ENCODE results near the gene IKBKE.

IKBKE gene

DNA sequence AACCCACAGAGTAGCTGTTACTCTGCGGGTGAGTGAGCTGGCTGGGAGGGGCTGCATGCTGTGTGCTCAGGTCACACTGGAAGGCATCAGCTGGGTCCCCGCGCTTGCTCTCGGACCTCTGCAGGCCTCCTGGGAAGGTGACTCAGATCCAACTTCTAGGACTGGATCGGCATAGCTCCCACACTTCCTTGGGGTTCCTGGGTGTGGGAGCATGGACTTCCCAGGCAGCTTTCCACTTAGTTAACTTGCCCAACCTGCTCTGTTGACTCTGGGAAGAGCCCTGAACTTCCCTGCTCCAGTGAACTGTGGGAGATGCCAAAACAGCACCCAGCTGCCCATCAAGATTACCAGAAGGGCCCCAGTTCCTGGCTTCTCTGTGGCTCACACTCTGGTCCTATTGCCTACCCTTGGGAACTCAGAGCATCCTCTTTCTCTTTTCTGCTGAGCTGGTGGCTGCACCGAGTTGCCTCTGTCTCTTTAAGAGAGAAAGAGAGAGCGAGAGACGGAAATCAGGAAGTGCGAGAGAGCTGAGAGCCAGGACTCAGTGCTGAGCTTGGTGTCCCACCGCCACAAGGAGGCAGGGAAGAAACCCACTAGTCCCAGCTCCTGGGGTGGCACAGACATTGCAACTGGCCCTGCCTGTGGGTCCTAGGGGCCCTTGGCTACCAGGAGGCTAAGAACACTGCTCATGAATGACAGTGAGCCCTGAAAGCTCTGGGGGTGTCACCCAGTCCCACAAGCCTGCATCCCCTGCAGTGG is at the start of gene IKBKE:
TSS of gene IKBKE (plus strand) at position 544 of the 759 bp plus-strand sequence. CDS start 2,752 bp downstream, outside the sequence.
- no peak for DNase-seq (ENCODE audit: low read depth, low spot score)

DNA sequence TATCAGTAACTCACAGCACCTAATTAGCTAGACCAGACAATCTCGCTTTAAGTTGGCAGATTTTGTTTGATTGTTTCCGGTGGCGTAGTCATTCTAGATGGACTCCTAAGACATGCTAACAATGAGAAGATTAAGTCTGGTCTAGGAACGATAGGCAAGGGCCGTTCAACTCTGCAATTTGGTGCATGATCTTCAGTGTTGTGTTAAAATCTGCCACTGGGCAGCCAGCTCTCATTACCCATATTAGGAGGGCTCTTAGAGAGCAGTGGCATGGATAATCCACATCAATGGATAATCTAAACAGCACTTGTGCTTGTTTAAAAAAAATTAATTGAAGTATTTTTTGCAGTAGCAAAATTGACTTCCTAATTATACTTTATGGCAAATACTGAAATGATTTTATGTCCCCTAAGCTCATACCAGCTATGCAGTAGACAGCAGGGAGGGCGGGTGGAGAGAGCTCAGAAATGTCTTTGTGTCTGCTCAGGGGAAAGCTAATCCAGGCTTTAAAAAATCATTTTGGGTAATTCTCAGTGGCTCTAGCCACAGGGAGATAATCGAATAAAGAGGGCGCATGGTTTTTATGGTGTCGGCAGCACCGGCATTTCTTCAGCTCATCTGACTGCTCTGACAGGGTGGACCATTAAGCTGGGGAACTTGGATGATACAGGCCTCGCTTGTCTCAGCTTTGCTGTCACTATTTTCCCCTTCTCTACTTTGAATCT is 48.5 kb upstream of the IKBKE start:
- DNase-seq (ENCODE audit: low read depth, low spot score): no peak

DNA sequence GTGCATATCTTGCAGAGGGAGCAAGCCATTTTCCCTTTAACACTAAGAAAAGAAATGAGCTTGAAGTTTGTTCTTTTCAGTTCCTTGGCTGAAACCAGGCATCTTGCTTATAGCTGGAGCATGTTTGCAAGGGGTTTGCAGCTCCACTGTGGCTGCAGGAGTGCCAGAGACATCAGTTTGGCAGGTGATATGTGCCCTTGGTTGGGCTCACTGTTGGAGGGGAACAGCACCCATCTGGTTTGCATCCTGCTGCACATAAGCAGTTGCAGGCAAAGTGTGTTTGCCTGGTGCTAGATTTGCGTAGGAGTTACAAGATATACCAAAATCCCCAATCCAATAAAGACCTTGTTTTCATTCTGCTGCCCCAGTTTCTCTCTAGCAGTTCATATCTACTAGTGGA is 47.8 kb upstream of the IKBKE start:
- no peak for DNase-seq (ENCODE audit: low read depth, low spot score)

DNA sequence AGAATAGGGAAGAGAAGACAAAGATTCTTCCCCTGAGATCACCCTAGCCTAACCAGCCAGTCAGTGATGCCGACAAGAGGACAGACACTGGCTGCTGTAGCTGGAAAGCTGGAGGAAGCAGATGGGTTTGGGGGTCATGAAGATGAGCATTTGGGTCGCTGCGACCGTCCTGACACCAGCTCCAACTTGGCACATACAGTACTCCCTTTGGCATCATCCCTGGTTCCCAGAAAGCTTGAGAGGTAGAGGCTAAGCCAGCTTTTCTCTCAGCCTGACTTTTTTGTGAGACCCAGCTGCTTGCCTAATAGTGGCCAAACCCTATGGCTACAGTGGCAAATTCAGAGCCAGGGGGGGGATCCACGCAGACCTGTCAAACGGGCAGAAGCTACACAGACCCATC is 43.0 kb upstream of the IKBKE start:
- no peak for DNase-seq (ENCODE audit: low read depth, low spot score)

DNA sequence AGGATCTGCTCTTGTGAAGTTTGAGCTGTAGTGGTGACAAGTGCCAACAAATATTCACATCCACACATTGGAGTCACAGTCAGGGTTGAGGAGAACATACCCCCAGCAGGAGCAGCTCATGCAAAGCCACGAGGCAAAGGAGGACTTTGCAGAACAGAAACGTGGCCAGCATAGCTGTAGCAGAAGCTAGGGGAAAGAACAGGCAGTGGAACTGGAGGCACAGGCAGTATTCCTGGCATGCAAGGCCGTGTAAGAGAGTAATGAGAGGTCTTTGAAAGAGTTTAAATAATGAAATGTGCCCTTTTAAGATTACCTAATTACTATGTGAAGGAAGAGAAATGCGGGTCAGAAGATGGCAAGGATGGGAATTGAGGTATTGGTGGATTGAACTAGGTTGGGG is 40.9 kb upstream of the IKBKE start:
- DNase-seq (ENCODE audit: low read depth, low spot score): no peak

DNA sequence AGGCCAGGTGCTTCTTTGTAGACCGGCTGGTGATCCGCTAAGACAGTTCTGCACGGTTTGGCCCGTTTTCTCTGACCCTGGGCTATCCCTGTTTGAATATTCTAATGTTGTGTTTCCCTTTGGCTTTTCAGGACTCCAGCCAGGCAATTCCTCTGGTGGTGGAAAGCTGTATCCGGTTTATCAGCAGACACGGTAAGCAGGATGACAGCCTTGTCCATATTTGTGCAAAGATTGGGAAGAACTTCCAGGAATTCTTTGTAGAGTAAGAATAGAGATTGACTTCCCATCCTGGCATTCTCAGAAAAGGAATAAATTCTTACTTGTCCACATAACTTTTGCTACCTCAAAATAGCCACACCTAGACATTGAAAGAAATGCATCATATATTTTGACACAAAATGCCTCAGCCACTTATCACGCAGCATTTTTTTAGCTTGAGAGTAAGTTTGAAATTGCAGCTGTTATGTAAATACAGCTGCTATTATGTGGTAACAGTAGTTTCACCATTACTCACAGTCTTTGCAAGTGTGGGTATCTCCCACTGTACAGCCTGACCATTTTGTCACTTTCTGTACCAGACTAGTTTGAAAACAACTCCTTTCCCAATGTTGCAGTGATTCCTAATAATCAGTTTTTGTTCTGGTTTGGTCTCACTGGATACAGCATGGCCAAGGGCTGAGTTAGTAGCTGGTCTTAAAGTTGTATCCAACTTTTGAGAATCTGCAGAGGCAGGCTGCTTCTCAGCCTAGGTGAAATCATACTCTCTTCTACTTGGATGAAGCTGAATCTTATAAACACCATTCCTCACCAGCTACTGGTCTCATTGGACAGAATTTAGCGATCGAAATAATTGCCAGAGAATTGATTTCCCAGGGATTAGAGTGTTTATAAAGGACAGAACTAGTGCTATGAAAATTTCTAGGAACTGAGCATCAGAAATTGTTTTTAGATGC is 40.0 kb upstream of the IKBKE start:
- DNase-seq (ENCODE audit: low read depth, low spot score): no peak

DNA sequence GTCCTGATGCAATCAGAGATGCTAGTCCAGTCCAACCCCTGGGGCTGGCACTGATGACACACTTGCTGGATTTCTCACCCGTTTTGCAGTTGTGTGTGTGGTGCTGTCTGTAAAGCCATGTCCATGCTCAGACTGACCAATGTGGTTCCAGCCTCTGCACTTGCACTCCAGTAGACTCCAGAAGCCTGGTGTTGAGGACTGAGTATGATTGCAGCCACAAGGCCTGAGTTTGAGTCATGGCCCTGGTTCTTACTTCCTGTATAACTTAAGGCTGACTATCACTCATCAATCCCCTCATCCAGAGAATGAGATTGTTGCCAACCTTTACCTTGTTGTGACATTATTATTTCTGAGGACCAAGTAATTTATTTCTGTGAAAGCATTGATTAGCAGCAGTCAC is 34.8 kb upstream of the IKBKE start:
- no peak for DNase-seq (ENCODE audit: low read depth, low spot score)

DNA sequence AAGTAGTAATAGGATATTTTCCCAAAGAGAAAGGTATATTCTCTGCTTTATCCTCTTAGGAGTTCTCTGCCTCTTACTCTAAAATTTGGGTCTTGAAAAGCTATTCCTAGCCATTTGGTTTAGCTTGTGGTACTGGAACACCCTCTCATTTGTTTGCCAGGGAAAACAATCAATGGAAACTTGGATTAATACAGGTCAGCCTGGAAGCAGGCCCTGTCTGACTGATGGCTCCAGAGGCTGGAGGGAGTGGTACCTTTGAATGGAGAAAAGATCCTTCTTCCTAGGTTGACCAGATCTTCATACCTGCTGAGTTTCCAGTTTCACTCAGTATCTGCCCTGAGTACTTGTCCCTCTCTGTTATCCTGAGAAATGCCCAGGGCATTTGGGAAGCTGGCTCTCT is 31.7 kb upstream of the IKBKE start:
- DNase-seq (ENCODE audit: low read depth, low spot score): no peak

DNA sequence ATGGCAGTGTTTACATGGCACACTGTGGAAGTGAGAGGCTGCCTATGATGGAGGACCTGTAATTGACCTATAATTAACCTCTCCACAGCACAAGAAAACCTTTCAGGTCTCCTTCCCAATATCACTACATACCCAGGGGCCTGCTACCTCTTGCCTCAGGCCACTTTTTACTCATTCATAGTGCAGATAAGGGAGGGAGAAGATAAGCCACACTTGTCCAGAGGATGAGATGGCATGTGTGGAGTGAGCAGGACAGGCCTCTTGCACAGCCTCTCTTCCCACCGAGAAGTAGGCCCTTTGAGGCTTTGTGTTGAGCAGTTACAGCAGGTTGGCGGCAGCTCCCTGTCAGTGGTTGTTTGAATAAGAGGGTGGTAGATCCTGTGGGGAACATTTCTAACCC is 31.1 kb upstream of the IKBKE start:
- DNase-seq (ENCODE audit: low read depth, low spot score): no peak

DNA sequence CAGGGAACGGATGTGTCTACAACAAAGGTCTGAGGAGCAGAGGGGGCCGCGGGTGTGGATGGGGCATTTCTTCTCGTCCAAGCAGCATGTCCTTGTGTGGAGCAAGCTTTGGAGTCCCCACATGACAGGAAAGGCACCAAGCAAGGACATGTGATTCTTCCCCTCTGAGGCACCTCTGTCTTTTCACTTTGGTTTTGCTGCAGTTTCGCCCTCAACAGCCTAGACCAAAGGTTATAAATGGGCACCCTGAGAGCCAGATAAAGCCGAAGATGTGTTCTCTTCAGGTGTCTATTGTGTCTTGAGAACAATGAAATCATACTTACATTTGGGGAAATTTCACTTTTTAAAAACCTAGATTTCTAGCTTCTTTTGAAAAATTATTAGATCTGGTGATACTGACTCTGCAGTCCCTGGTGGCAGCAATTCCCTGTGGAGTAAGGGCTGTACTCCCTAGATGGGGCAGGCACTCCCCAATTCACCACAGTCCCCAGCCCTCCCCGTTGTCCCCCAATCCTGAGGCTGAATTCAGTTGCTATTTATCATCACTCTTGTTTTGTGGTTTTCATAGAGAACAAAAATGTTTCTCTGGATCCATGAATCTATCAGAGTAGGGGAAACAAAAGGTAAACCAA is 28.8 kb upstream of the IKBKE start:
- no peak for DNase-seq (ENCODE audit: low read depth, low spot score)

DNA sequence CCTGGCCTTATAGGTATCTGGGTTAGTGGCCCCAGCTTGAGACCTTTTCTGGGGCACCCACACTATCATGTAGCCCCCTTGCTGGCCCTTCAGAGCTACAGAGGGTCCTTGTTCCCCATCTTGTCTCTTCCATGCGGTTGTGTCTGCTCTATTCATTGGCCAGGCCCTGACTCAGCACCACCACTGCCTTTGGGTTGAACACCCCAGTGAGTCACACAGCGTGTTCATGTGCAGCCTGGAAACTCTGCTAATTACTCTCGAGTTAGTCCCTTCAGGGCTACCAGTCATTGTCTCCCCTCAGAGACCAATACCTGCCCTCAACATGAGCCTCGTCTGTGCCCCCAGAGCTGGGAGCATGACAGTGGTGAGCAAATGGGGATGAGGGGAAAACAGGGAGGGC is 28.2 kb upstream of the IKBKE start:
- DNase-seq (ENCODE audit: low read depth, low spot score): no peak

DNA sequence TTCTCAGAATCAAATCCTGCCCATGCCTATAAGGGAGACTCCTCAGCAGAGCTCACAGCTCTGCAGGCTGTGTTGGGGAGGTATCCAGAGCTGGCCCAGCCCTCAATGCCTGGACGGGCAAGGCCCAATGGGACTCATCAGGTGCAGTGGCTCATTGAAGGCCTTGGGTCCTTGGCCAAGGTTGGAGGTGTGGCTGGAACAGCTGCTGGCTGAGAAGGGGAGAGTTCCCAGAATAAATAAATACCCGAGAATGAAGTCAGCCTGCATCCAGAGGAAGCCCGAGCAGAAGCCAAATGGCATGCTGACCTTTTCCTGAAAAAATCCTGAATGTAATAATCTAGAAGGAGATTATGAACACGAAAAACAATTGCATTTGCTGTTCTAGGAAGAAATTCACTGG is 25.2 kb upstream of the IKBKE start:
- DNase-seq (ENCODE audit: low read depth, low spot score): no peak

DNA sequence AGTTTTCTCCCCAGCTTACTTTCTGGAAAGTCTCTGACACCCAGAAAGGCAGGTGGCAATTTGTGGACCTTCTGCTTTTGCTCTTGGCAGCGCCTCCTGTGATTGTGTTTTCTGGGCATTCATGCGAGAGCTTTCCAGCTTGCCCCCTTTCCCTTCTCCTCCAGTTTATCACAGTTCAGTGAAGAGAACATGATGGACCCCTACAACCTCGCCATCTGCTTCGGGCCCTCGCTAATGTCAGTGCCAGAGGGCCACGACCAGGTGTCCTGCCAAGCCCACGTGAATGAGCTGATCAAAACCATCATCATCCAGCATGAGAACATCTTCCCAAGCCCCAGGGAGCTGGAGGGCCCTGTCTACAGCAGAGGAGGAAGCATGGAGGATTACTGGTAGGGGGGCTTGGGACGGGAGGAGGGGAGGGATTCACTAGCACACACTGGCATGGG is 24.3 kb upstream of the IKBKE start:
- DNase-seq (ENCODE audit: low read depth, low spot score): no peak

DNA sequence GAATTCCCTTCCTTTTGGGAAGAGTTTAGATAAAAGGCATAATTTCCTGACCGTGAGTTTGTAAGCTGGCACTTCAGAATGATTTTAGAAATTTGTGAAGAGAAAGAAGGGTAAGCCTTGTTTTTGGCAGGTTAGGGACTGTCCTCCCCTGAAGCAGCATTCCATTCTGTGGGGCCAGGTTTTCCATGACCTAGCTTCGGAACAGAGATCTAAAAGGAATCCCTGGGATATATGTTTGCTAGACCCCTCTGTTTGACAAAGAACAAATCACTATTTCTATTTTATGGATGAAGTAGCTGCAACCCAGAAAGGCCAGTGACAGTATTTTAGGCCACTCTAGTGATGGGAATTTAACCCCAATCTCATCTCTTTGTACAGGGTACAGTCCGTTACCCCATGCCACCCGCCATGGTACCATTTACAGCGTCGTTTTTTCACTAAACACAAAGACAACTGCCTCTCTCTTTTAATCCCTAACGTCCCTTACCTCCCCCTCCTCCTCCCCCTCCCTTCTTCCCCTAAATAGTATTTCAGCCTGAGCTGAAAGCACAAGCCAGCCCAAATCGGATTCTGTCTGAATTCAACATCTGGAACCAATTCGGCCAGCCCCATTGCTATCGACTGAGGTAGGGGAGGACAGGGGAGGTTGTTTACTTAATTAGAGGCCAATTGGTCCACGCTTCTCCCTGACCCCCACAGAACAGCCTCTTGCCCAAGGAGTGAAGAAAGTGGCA is 23.4 kb upstream of the IKBKE start:
- DNase-seq (ENCODE audit: low read depth, low spot score): no peak

DNA sequence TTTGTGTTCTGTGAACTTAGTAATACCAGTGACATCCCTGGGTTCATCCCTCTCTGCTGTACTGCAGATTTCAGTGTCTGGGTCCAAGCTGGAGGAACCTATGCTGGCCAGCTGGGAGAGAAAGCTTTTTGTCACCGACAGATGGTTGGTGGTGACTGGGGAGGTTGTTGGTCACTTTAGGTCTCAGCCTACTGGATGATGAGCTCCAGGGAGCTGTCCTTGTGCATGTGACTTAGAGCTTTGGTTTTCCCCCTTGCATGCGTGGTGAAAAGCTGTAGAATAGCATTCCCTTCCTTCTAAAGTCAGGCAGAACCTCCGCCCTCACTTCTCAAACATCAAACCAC is 22.9 kb upstream of the IKBKE start:
- DNase-seq (ENCODE audit: low read depth, low spot score): no peak

DNA sequence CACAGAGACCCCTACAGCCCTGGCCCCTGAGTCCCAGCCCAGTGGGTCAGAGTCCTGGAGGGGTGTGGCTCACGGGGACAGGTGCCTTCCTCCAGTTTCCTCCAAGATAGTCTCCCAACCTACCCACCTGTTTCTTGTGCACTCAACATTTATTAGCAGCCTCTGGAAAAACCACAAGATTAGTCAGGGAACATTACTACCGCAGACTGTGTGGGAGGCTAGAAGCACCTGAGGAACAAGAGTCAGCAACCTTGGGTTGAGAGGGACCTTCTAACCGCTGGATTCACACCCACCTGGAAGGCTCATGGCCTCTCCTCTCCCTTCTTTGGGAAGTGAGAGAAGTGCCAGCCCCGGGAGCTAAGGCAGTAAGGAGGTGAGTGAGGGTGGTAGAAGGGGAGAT is 22.5 kb upstream of the IKBKE start:
- DNase-seq (ENCODE audit: low read depth, low spot score): no peak

DNA sequence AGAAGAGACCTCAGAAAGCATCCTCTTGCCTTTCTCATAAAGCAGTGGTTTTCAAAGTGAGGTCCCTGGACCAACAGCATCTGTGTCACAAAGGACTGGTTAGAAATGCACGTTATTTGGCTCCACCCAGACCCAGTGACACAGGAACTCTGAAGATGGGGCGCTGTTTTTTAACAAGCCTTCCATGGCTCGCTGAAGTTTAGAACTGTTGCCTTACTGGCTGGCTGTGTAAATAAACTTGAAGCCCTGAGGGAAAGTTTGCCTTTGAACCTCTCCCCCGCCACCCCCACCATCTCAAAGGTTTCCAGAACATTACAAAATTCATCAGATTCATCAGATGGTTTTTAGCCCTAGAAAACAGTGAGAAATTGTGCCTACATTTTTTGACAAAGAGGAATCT is 21.8 kb upstream of the IKBKE start:
- DNase-seq (ENCODE audit: low read depth, low spot score): no peak

DNA sequence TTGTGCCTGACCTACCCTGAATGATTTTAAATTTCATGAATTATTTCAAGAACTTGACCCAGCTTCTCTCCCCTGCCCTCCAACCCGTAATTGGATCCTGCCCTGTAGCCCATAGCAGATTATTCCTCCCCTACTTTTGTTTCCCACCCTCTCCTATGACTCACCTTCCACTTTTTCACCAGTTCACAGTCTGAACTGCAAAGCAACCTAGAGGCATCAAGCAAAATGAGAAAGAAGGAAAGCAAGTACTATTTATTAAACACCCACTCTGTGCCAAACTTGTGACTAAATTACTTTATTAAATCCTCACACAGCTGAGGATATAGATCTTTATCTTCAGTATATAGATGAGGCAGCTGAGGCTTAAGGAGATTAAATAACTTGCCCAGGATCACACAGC is 20.7 kb upstream of the IKBKE start:
- no peak for DNase-seq (ENCODE audit: low read depth, low spot score)

DNA sequence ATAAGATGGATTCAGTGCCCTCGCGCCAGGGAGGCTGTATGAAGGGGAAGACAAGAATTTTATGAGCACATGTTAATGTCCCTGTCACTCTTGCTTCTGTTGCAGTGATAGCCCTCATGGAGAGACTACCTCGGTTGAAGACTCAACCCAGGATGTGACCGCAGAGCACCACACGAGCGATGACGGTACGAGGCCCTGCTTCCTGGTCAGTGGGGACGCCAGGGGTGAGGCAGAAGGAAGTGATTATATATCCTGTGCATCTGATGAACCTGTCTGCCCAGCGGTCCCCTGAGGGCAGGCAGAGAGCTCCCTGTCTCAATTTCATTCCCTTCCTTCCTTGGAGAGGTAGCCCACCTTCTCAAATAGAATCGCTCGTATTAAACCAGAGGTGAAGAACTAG is 20.0 kb upstream of the IKBKE start:
- DNase-seq (ENCODE audit: low read depth, low spot score): no peak

DNA sequence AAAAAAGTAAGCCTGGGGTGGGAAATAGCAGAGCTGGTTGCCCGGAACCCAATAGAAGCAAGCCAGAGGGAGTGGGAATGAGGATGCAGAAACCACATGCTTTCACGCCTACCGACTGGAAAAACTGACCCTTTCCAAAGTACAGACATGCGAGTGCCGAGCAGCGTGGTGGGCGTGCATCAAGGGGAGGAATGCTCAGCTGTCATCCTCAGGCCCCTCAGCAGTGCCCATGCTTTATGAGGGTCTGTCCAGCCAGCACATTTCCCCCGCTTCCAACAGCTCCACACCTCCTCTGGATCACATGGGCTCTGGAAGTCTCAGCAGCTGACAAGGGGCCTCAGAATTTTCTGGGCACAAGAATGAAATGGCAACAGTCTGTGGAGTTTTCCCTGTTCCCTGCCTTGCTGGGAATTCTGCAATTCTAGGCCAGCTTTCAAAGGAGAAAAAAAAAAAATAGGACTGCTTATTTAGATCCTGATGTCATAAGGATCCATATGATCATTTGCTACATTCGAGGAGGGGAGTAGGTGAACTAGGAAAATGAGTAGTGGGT is 19.1 kb upstream of the IKBKE start:
- DNase-seq (ENCODE audit: low read depth, low spot score): no peak

DNA sequence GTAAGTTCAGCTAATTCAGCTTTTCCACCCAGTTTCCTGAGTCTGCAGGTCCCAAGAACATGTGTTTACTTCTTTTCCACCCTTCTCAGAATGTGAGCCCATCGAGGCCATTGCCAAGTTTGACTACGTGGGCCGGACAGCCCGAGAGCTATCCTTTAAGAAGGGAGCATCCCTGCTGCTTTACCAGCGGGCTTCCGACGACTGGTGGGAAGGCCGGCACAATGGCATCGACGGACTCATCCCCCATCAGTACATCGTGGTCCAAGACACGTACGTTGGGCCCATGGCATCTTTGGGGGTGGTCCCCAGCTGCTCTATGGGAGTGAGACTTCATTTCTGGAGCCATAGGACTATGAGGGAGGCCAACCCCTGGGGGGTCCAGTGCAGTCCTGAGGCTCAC is 17.2 kb upstream of the IKBKE start:
- DNase-seq (ENCODE audit: low read depth, low spot score): no peak
